Right cardiac atrium (tissue), 5 donors: ENCODE measurements around the gene ZBED4. TPM values are rescaled to one million over a fixed set of nuclear protein-coding genes. Genes with fewer than 3 reads are reported as not detected.

Experiments used
- ATAC-seq, 2 donors: fragments of 200-7000 bp; cut with Tn5 transposase; one replicate each; pipeline versions ENCODE4 v1.8.0 to v1.9.1; 2020; ENCODE audit warnings: moderate library complexity in 2 of 2, mild to moderate bottlenecking in 1 of 2
- DNase-seq, 3 donors: peaks; one replicate each; pipeline ENCODE4 v3.0.0-alpha.2; 2020
- H3K27ac ChIP-seq: one replicate; pipeline ENCODE4 v1.5.1; 2013; ENCODE audit warnings: mild to moderate bottlenecking, low read length, control low read depth, moderate library complexity
- H3K27me3 ChIP-seq: one replicate; pipeline ENCODE4 v1.6.1; 2013; ENCODE audit not compliant: control insufficient read depth, insufficient read depth
- H3K4me1 ChIP-seq: one replicate; pipeline ENCODE4 v1.6.1; 2013; ENCODE audit warnings: low read length; ENCODE audit not compliant: control insufficient read depth, insufficient read depth
- H3K4me3 ChIP-seq: one replicate; pipeline ENCODE4 v1.5.1; 2013; ENCODE audit warnings: low read length, control low read depth
- H3K9me3 ChIP-seq: one replicate; pipeline ENCODE4 v1.6.1; 2013; ENCODE audit warnings: low read length; ENCODE audit not compliant: control insufficient read depth
- WGBS: extraction: QIAGEN DNeasy Blood & Tissue Kit; methylation state at CpG from one replicate; pipeline ENCODE4 v1.1.7; 2013; 5-methylcytosine and 5-hydroxymethylcytosine counted together
- intact Hi-C, 4 donors: fragments of 100-400 bp; cut with DNase I; formaldehyde crosslinking; loops; one replicate each; pipeline versions ENCODE4 v1.11.0 to v1.14.0; 2022 to 2023
- polyA plus RNA-seq: library from polyadenylated mRNA; stranded (reverse); fragments of 200-250 nt; gene quantifications from one replicate; pipeline ENCODE4 v1.2.3, GENCODE V29; 2013
- total RNA-seq, 4 donors: library from RNA; stranded (reverse); fragmentation: NEBNext Ultra II Directional; extraction: Animal tissue kit (Norgen Biotek cat#: 25700); gene quantifications; one replicate each; pipeline ENCODE4 v1.2.1, GENCODE V29; 2021
- donor health status: healthy with polysubstance abuse.
- donor health status: DM: no; HTN: yes; CAD: no.
- donor health status: DM: no; HTN: no; CAD: no.
- donor health status: DM: no; HTN: yes; CAD: no; lungs with severe emphysema.
- donor health status: DM: yes; HTN: yes; CAD: no.

The ZBED4 gene
- total and polyA plus RNA-seq, 5 donors, result 2.3 to 5.3 (median 3.9) TPM

- 89% methylated on average over 6 of the region's 6 CpGs for WGBS
- no peak overlapping the region for H3K27ac ChIP-seq
- H3K4me3 ChIP-seq, result no peak overlapping the region
- no peaks in the 10 kb centered on the region for H3K9me3 ChIP-seq
- DNase-seq (peak in 1 of 3 donors; percentile 22), ATAC-seq (no peak)
- H3K27me3 ChIP-seq, result no peaks in the 10 kb centered on the region
- intact Hi-C loops, result no loop called here
- no peaks in the 10 kb centered on the region for H3K4me1 ChIP-seq
These were observed 45.9 kb downstream of the ZBED4 start for GRCh38 chr22:49899530-49899929.

GRCh38 chr22:49900441-49901230, 47.0 kb downstream of the ZBED4 start:
- peak in 1 of 3 donors; percentile 33 for DNase-seq
- WGBS, result 88% methylated on average over 30 of the region's 30 CpGs
- Histone ChIP-seq H3K27ac (no peak overlapping the region), H3K4me1 (no peaks in the 10 kb centered on the region), H3K27me3 (no peaks in the 10 kb centered on the region), H3K4me3 (no peak overlapping the region), H3K9me3 (no peaks in the 10 kb centered on the region)
- peak; percentile 7 for ATAC-seq
- intact Hi-C loops, result loop anchor here in 1 of 4 donors (10.0 kb wide), 1 partner anchor 136 kb away; no protein-coding TSS in a partner anchor

GRCh38 chr22:49901457-49901856, 47.8 kb downstream of the ZBED4 start:
- ATAC-seq (no peak), DNase-seq (peak in 1 of 3 donors; percentile 2)
- Histone ChIP-seq H3K9me3 (no peaks in the 10 kb centered on the region), H3K27ac (no peak overlapping the region), H3K4me3 (no peak overlapping the region), H3K27me3 (no peaks in the 10 kb centered on the region), H3K4me1 (no peaks in the 10 kb centered on the region)
- WGBS, result 97% methylated on average over 11 of the region's 11 CpGs
- intact Hi-C loops, result loop anchor here in 1 of 4 donors (10.0 kb wide), 1 partner anchor 137 kb away; no protein-coding TSS in a partner anchor

- ATAC-seq (peak in 1 of 2 donors; percentile 18), DNase-seq (peak in 1 of 3 donors; percentile 58)
- WGBS, result 77% methylated on average over 17 of the region's 17 CpGs
- no peak overlapping the region for H3K27ac ChIP-seq
- no peaks in the 10 kb centered on the region for H3K4me1 ChIP-seq
- H3K4me3 ChIP-seq, result no peak overlapping the region
- intact Hi-C loops, result loop anchor here in 1 of 4 donors (10.0 kb wide), 1 partner anchor 139 kb away; no protein-coding TSS in a partner anchor
- no peaks in the 10 kb centered on the region for H3K27me3 ChIP-seq
- H3K9me3 ChIP-seq, result no peaks in the 10 kb centered on the region
These were observed 49.8 kb downstream of the ZBED4 start for GRCh38 chr22:49903322-49904039.

- ATAC-seq, result no peak
- 89% methylated on average over 11 of the region's 11 CpGs for WGBS
- intact Hi-C loops, result loop anchor here in 1 of 4 donors (10.0 kb wide), 1 partner anchor 139 kb away; no protein-coding TSS in a partner anchor
These were observed 50.4 kb downstream of the ZBED4 start for GRCh38 chr22:49904040-49904369.

GRCh38 chr22:49905465-49905864, 51.8 kb downstream of the ZBED4 start:
- DNase-seq, result no peak
- Histone ChIP-seq H3K27me3 (no peaks in the 10 kb centered on the region), H3K4me3 (no peak overlapping the region), H3K9me3 (no peaks in the 10 kb centered on the region), H3K4me1 (no peaks in the 10 kb centered on the region), H3K27ac (no peak overlapping the region)
- ATAC-seq, result no peak
- intact Hi-C loops, result loop anchor here in 1 of 4 donors (10.0 kb wide), 1 partner anchor 141 kb away; no protein-coding TSS in a partner anchor
- WGBS, result 96% methylated on average over 18 of the region's 18 CpGs

More at GRCh38 chr22:49904040-49904369, 50.4 kb downstream of the ZBED4 start:
- Histone ChIP-seq H3K4me3 (no peak overlapping the region), H3K4me1 (no peaks in the 10 kb centered on the region), H3K9me3 (no peaks in the 10 kb centered on the region), H3K27ac (no peak overlapping the region), H3K27me3 (no peaks in the 10 kb centered on the region)
- DNase-seq, result peak in 1 of 3 donors; percentile 55

GRCh38 chr22:49906071-49906798, 52.6 kb downstream of the ZBED4 start:
- Histone ChIP-seq H3K27ac (no peak overlapping the region), H3K27me3 (no peaks in the 10 kb centered on the region), H3K4me1 (no peaks in the 10 kb centered on the region), H3K9me3 (no peaks in the 10 kb centered on the region), H3K4me3 (no peak overlapping the region)
- DNase-seq, result peak in 1 of 3 donors; percentile 37
- WGBS, result 94% methylated on average over 28 of the region's 28 CpGs
- ATAC-seq, result no peak
- intact Hi-C loops, result loop anchor here in 1 of 4 donors (10.0 kb wide), 1 partner anchor 141 kb away; no protein-coding TSS in a partner anchor

GRCh38 chr22:49906799-49907290, 53.2 kb downstream of the ZBED4 start:
- H3K9me3 ChIP-seq, result no peaks in the 10 kb centered on the region
- intact Hi-C loops, result loop anchor here in 1 of 4 donors (10.0 kb wide), 1 partner anchor 142 kb away; no protein-coding TSS in a partner anchor
- no peak overlapping the region for H3K4me3 ChIP-seq
- no peak overlapping the region for H3K27ac ChIP-seq
- DNase-seq (peak in 1 of 3 donors; percentile 25), ATAC-seq (peak; percentile 8 to 30)
- no peaks in the 10 kb centered on the region for H3K27me3 ChIP-seq
- H3K4me1 ChIP-seq, result no peaks in the 10 kb centered on the region
- 92% methylated on average over 14 of the region's 14 CpGs for WGBS

- H3K9me3 ChIP-seq, result no peaks in the 10 kb centered on the region
- no peaks in the 10 kb centered on the region for H3K27me3 ChIP-seq
- ATAC-seq, result no peak
- H3K4me3 ChIP-seq, result no peak overlapping the region
- H3K27ac ChIP-seq, result no peak overlapping the region
- no peaks in the 10 kb centered on the region for H3K4me1 ChIP-seq
- WGBS, result 96% methylated on average over 19 of the region's 19 CpGs
- DNase-seq, result peak in 1 of 3 donors; percentile 47
- intact Hi-C loops, result loop anchor here in 1 of 4 donors (10.0 kb wide), 1 partner anchor 143 kb away; no protein-coding TSS in a partner anchor
These were observed 54.2 kb downstream of the ZBED4 start for GRCh38 chr22:49907807-49908206.

GRCh38 chr22:49909476-49910205, 56.0 kb downstream of the ZBED4 start:
- peak in 1 of 3 donors; percentile 40 for DNase-seq
- Histone ChIP-seq H3K27ac (no peak overlapping the region), H3K27me3 (no peaks in the 10 kb centered on the region), H3K4me1 (no peaks in the 10 kb centered on the region), H3K4me3 (no peak overlapping the region), H3K9me3 (no peaks in the 10 kb centered on the region)
- 92% methylated on average over 23 of the region's 23 CpGs for WGBS
- intact Hi-C loops, result loop anchor here in 2 of 4 donors (10.0 kb wide), 1 partner anchor 145 kb away; no protein-coding TSS in a partner anchor
- no peak for ATAC-seq
